GM13976 (cell line): Measurements from ENCODE around the gene PHKG1.
"Not testable (repeated sequence)": the region's sequence is repeated elsewhere in the genome, so short reads cannot be mapped to it uniquely, and the experiment has no call there.

ENCODE experiments used
- DNase-seq: peaks from one replicate; pipeline ENCODE4 v3.0.0; 2012; ENCODE audit warnings: low spot score
- in situ Hi-C: fragments of 300-500 bp; cut with MboI; formaldehyde crosslinking; loops from one replicate; pipeline ENCODE4 v1.12.0; 2022; ENCODE audit warnings: low sequenced_read_pairs, mixed read lengths, inconsistent platforms; ENCODE audit not compliant: unreplicated experiment
- TF ChIP-seq, protein P1 (sequence below): IDR thresholded peaks from 2 replicates; pipeline ENCODE4 v1.5.1; 2012; ENCODE audit warnings: borderline replicate concordance, mild to moderate bottlenecking; ENCODE audit not compliant: insufficient read depth; ENCODE audit errors: extremely low read depth, missing control alignments, control extremely low read depth

Gene PHKG1

DNA sequence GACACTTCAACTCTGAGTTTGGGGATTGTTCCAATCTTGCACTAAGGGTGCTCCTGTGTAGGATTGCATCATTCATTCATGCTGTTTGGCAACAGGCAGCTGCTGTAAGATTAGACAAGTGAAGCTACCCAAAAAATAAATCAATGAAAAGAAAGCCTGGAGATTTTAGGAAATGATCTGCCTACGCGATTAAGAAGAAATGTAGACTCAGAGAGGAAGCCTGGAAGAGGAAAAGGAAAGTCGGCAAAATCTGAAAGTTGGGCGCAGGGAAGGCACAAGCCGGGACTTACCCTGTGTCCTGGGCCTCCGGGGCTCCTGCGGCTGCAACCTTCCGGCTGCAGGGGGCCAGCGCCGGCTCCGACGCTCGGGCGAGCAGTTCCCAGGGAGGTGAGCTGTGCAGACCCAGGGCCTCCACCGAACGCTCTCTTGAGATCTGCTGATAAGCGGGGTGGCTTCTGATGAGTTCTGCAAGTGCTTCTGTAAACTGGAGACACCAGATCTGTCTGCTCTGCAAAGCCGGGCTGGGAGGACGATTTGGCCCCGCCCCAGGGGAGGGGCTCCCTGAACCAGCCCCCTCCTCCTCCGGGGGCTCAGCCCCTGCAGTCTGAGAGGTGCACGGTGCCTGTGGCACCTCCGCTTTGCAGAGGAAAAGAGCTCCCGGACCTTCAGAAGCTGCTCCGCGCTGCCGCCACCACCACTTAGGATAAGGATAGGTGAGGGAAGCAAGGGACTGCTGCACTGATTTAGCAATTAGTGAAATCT is 58.9 kb downstream of the PHKG1 start:
- in situ Hi-C loops, result no loop called here
- peak; percentile 88 for DNase-seq

DNA sequence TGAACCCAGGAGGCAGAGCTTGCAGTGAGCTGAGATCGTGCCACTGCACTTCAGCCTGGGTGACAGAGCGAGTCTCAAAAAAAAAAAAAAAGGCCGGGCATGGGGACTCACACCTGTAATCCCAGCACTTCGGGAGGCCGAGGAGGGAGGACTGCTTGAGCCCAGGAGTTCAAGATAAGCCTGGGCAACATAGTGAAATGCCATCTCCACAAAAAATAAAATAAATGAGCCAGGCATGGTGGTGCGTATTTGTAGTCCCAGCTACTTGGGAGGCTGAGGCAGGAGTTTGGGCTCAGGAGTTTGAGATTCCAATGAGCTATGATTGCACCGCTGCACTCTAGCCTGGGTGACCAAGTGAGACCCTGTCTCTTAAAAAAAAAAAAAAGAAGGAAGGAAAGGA is 60.2 kb downstream of the PHKG1 start:
- in situ Hi-C loops, DNase-seq: not testable (repeated sequence)

More for the DNA sequence above, 58.9 kb downstream of the PHKG1 start:
- TF ChIP-seq, protein P1, sequence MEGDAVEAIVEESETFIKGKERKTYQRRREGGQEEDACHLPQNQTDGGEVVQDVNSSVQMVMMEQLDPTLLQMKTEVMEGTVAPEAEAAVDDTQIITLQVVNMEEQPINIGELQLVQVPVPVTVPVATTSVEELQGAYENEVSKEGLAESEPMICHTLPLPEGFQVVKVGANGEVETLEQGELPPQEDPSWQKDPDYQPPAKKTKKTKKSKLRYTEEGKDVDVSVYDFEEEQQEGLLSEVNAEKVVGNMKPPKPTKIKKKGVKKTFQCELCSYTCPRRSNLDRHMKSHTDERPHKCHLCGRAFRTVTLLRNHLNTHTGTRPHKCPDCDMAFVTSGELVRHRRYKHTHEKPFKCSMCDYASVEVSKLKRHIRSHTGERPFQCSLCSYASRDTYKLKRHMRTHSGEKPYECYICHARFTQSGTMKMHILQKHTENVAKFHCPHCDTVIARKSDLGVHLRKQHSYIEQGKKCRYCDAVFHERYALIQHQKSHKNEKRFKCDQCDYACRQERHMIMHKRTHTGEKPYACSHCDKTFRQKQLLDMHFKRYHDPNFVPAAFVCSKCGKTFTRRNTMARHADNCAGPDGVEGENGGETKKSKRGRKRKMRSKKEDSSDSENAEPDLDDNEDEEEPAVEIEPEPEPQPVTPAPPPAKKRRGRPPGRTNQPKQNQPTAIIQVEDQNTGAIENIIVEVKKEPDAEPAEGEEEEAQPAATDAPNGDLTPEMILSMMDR, result no peak

DNA sequence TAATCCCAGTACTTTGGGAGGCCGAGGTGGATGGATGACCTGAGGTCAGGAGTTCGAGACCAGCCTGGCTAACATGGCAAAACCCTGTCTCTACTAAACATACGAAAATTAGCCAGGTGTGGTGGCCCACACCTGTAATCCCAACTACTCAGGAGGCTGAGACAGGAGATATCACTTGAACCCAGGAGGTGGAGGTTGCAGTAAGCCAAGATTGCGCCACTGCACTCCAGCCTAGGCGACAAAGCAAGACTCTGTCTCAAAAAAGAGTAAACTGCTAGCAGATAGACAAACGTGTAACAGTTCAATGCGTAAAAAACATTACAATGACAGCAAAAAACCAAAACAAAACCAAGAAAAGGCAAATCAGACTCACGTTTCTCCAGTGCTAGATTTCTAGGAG is 61.2 kb downstream of the PHKG1 start:
- in situ Hi-C loops, DNase-seq: not testable (repeated sequence)

DNA sequence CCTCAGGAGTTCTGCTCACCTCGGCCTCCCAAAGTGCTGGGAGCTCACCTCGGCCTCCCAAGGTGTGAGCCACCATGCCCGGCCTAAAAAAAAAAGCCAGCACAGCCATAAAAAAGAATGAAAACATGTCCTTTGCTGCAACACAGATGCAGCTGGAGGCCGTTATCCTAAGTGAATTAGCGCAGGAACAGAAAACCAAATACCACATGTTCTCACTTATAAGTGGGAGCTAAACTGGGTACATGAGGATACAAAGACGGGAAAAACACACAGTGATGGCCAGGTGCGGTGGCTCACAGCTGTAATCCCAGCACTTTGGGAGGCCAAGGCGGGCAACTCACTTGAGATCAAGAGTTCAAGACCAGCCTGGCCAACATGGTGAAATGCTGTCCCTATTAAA is 62.4 kb downstream of the PHKG1 start:
- no peak for DNase-seq
- in situ Hi-C loops, result no loop called here
- TF ChIP-seq, protein P1, result no peak
